HG03066 (cell line): ENCODE measurements around the gene EVI5L.

Experiments used
- ATAC-seq: cut with Tn5 transposase; IDR thresholded peaks from one replicate; pipeline ENCODE4 v1.9.1; 2021; ENCODE audit warnings: low read depth; ENCODE audit not compliant: unreplicated experiment

Gene EVI5L

DNA sequence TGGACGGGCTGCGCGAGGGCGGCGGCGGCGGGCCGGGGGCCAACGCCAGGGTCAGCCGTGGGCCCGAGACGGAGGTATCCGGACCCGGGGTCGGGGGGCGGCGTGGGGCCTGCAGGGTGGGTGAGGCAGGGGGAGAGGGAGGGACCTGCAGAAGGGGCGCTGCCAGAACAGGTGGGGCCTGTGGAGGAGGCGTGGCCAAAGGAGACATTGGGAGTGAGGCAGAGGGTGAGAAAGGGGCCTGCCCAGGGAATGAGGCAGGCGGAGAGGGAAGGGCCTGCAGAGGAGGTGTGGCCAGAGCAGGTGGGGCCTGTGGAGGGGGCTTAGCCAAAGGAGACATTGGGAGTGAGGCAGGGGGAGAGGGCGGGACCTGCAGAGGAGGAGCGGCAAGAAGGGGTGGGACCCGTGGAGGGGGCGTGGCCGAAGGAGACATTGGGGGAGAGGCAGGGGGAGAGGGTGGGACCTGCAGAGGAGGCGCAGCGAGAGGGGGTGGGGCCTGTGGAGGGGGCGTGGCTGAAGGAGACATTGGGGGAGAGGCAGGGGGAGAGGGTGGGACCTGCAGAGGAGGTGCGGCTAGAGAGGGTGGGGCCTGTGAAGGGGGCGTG is 40.0 kb downstream of the EVI5L start:
- no peak for ATAC-seq

DNA sequence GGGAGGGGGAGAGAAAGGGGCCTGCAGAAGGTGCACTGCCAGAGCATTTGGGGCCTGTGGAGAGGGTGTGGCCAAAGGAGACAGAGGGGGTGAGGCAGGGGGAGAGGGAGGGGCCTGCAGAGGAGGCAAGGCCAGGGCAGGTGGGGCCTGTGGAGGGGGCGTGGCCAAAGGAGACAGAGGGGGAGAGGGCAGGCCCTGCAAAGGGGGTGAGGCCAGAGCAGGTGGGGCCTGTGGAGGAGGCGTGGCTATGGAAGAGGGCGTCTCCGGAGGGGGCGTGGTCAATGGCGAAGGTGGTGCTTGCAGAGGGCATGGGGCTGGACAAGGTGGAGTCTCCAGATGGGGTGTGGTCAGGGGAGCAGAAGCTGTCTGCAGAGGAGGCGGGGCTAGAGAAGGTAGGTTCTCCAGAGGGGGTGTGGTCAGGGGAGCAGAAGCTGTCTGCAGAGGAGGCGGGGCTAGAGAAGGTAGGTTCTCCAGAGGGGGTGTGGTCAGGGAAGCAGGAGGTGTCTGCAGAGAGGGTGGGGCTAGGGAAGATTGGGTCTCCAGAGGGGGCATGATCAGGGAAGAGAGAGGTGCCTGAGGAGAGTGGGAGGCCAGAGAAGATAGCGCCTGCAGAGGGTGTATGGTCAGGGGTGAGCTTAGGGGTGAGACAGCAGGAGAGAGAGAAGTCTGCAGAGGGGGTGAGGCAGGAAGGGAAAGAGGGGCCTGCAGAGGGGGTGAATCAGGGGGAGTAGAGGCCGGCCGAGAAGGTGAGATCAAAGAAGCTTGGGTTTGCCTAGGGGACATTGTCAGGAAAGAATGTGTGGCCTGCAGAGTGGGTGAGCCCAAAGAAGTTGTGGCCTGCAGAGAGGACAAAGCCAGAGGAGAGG is 40.8 kb downstream of the EVI5L start:
- no peak for ATAC-seq

DNA sequence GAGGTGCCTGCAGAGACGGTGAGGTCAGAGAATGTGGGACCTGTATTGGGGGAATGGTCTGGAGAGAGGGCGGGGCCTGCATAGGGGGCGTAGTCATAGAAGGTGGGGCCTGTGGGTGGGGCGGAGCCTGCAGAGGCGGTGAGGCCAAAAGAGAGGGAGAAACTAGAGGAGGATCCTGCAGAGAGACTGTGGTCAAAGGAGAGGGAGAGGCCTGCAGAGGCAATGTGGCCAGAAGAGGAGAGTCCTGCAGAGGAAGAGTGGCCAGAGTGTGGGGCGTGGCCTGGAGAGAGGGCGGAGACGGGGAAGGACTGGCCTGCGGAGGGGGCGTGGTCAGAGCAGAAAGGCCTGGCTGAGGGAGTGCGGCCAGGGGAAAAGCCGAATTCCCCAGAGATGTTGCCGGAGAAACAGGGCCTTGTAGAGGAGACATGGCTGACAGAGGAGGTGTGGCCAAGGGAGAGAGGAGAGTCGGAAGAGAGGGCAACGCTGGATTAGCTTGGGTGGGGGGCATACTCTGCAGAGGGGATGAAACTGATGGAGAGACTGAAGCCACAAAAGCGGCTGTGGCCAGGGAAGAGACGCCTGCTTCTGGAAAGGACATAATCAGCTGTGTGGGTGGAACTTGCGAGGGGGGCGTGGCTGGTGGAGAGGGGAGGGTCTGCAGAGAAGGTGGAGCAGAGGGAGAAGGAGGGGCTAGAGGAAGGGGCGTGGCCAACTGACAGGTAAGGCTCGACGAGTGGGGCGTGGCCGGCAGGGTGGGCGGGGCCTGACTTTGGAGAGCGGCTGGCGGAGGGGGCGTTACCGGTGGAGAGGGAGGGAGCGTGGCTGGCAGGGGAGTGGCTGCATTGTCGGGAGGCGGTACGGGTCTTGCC is 41.7 kb downstream of the EVI5L start:
- no peak for ATAC-seq

DNA sequence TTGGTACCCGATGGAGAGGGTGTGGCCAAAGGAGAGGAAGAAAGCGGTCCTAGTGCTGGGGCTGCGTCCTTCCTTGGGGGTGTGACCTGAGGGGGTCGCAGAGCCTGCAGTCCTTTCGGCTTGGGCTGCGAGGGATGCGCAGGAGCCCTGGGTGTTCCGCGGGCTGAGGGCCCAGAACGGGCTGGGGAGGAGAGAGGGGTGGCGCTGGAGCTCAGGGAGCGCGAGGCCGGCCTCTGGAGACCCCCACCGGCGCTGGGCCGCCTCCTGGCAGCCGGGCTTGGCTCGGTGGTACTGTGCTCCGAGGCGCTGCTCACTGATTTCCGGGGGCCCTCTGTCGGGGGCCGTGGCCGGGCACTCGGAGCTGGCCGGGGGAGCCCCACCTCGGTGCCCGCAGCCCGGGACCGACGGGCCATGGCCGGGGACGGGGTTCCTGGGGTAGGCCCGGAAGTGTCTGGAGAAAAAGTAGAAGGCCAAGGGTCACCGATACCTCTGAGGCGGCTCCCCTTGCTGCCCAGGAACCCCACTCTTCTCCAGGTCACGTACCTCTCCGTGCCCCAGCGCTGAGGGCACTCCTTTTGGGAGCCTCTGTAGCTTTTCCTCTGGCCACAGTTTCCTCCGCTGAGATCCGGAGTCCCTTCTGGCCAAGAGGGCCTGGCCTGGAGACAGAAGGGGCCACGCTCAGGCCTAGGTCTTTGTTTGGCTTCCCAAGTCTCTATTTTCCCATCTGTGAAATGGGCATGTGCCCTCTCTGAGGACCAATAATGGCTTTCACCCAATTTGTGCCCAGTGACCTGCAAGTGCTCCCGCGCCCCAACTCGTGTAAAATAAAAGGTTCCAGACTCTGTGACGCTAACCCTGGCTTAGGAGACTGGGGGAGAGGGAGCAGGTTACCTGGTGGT is 42.5 kb downstream of the EVI5L start:
- ATAC-seq: no peak

DNA sequence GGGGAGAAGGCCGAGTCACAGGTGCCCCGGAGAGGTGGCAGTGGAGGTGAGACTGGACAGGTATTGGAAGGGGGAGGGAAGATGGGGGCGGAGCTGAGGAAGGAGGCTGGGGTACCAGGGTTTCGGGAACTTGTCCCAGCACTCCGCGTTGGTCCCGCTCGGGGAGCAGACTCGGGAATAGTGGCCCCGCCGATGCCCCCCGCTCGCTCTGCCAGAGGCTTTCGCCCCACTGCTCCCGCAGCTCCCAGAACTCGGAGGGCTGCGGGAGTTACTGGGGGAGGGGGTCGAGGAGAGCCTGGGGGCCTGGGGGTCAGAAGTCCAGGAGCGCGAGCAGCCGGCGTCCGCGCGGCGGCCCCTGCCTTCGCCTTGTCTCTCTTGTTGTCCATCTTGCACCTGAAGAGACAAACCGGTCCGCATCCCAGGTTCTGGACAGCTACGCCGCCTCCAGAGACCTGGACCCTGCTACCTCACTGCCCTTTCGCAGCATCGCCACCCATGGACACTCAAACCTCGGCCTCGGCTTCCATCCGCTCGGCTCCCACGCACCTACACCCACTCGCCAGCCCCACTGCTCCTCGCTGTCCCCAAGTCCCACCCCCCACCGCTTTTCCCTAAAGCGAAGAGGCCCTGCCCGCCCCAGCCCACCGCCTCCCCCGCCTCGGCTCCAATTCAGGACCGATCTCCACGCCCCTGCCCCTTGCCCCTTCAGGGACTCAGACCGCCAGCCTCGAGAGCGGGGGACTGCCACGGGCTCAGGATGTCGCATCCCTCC is 43.5 kb downstream of the EVI5L start:
- ATAC-seq: no peak

DNA sequence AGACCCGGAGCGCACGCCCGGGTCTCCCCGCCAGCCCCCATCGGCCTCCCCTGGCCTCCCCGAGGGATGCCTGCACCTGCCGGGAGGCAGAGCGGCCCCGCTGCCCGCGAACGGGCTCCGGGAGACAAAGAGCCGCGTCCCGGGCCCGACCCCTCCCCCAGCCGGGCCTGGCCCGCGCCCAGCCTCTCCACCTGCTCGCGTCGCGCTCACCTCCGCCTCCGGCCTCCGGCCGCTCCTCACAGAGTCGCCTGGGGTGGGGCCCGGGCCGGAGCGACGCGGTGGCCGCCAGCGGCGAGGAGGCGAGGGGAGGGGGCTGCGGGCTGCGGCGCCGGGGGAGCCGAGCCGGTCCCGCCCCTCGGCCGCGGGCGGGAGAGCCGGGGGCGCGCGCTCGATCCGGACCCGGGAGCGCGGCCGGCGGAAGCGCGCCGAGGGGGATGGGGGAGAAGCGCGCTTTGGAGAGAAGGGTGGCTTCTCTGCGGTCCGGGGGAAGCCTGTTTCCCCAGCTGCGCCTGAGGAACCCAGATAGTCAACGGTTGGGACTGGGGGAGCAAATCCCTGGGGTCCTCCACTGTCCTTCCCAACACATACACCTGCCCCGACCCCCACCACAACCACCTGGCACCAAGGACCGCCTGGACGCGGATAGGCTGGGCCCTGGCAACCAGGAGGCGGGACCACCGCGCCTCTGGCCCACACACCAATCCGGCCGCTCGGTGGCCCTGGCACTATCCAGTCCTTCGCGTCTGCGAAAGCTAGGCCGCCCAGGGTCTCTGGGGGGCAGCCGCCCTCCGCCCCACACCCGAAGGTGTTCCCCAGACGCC is 44.3 kb downstream of the EVI5L start, which contains the start of gene PRR36:
Gene PRR36, minus strand, starts transcription at position 315 of the 821 bp plus-strand sequence. CDS start 701 bp downstream, outside the sequence.
- ATAC-seq: no peak

DNA sequence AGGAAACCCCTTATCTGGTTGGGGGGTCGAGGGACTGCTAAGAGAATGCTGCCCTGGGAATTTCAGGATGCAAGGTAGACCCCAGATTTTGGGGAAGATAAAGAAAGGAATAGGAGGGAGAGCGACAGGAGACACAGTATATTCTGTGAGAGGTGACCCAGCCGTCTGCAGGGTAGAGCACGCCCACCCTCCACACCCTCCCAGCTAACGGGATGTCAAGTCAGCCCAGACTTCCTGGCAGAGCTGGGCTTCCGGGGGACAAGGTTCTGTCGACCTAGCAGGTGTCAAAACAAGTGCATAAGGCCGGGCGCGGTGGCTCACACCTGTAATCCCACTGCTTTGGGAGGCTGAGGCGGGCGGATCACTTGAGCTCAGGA is 44.9 kb downstream of the EVI5L start:
- no peak for ATAC-seq

DNA sequence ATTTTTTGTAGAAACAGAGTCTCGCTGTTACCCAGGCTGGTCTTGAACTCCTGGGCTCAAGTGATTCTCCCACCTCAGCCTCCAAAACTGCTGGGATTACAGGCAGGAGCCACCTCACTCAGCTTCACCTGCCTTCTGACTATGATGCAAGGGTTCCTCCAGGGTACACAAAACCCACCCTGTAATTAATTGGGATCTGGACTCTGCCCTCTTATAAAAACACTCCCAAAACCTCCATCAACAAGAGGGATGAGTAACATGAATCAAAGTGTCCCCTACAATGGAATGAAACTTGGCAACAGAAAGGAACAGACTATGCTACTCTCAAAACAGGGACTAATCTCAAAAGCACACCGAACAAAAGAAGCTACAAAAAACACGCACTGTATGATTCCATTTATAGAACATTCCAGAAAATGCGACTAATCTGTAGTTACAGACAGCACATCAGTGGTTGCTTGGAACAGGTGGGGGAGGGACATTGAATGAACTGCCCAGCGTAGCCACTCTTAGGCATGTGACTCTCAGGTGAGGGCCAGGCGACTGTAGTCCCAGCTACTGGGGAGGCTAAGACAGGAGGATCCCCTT is 47.3 kb downstream of the EVI5L start:
- no peak for ATAC-seq

DNA sequence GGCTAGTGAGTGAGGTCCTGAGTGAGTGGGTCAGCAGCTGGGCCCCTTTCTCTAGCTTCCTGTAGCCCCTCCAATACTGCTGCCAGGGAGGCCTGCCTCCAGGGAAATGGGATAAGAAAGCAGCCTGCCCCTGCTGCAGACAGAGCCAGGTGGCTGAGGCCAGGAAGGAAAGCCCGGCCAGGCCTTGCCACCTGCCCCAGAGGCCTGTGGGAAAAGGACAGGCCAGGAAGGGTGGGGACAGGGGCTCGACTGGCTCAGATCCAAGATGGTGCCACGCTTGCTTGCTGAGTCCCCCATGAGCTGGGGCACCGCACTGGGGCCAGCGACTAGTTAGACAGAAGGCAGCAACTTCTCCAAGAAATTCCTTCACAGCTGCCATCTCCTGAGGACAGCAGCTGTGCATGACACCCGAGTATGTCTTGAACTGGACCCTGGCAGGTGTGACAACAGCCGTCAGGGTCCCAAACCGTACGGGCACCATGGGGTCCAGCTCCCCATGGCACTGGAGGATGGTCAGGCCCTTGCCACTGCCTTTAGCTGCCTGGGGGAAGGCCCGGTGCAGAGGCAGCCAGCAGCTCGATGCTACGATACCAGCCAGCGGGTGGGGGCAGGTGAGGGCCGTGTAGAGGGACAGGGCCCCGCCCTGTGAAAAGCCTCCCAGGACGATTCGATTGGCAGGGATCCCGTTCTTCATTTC is 49.2 kb downstream of the EVI5L start:
- no peak for ATAC-seq

DNA sequence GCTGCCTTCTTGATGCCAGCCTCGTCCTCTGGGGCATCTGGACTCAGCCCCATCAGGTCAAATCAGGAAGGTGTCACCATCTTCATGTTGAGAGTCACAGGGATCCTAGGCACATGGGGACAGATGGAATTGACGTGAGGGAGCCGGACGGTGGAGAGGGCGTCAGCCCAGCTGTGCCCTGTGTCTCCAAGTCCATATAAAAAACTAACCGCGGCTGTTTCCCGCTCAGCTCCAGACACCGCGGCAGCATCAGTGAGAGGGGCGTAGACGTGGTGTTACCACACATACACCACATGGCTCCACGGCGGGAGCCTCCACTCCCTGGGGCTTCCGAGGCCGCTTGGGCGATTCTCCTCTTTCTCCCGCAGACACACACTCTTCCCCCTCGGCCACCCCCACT is 49.8 kb downstream of the EVI5L start:
- no peak for ATAC-seq

DNA sequence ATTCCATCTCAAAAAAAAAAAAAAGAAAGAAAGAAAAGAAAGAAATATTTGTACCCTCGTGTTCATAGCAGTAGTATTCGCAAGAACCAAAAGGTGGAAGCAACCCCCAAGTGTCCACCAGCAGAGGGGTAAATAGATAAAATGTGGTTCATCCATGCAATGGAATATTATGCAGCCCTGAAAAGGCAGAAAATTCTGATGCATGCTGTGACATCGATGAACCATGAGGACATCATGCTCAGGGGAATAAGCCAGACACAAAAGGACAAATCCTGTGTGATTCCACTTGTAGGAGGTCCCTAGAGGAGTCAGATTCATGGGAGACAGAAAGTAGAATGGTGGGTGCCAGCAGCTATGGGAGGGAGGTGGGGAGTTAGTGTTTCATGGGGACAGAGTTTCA is 51.9 kb downstream of the EVI5L start:
- ATAC-seq: no peak

DNA sequence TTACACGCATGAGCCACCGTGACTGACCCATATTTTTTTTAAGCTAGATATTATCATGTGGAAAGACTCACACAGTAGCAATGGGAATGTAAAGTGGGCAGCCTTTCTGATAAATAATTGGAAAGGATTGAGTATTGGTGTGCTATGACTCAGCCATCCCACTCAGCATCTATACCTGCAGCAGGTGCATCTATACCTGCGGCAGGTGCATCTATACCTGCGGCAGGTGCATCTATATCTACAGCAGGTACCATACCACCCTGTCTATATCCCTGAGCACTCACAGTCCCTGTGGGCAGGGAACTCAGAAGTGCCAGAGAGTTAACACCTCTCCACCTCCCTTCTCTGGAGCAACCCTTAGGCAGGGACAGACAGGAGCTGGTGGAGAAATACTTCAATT is 53.1 kb downstream of the EVI5L start:
- no peak for ATAC-seq

DNA sequence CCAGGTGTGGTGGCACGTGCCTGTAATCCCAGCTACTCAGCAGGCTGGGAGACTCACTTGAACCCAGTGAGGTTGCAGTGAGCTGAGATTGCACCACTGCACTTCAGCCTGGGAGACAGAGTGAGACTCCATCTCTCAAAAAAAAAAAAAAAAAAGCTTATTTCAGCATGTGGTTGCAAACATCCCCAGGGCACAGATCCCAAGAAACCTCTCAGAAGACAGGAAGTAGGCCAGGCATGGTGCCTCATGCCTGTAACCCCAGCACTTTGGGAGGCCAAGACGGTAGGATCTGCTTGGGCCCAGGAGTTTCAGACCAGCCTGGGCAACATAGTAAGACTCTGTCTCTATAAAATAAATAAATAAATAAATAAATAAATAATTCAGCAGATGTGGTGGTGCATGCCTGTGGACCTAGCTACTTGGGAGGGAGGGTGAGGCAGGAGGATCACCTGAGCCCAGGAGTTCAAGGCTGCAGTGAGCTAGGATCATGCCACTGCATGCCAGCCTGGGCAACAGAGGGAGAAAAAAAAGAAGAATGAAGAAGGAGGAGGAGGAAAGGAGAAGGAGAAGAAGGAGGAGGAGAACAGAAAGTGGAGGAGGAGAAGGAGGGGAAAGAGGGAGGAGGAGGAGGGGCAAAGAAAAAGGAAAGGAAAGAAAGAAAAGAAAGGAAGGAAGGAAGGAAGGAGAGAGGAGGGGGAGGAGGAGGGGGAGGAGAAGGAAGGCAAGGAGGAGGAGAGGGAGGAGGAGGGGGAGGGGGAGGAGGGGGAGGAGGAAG is 54.0 kb downstream of the EVI5L start:
- no peak for ATAC-seq

DNA sequence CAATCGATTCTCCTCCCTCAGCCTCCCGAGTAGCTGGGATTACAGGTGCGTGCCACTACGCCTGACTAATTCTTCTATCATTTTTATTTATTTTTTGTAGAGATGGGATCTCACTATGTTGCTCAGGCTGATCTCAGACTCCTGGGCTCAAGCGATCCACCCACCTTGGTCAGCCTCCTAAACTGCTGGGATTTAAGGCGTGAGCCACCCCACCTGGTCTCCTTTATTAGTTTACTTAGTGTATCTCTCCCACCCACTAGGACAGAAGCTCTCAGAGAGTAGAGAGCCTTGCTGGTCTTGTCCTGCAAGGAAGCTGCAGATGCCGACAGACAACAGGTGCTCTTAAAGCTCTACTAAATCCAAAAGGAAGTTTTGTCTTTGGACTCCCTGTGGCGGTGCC is 55.8 kb downstream of the EVI5L start:
- ATAC-seq: no peak

DNA sequence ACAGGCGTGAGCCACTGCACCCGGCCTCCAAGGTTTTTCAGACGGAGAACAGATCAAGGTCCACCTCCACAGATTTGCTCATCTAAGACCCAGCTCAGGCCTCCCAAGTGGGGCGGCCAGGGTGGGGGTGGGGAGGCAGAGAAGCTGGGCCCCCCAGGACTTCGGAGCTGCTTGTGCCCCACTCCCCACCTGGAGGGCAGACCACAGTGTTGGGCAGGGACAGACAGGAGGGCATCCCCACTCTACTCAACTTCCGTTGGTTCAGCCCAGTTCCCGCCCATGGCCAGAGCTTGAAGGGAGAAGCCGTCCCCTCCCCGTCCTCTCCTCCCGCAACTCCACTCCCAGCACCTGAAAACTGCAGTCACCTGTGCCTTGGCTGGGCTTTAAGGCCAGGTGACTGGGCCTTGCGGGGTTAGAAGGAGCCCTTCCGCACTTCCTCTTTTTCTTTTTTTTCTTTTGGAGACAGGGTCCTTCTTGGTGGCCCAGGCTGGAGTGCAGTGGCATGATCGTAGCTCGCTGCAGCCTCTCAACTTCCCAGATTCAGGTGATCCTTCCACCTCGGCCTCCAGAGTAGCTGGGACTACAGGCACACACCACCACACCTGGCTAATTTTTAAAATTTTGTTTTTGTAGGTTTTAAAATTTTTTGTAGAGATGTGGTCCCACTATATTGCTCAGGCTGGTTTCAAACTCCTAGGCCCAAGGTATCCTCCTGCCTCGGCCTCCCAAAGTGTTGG is 57.6 kb downstream of the EVI5L start:
- ATAC-seq: no peak

DNA sequence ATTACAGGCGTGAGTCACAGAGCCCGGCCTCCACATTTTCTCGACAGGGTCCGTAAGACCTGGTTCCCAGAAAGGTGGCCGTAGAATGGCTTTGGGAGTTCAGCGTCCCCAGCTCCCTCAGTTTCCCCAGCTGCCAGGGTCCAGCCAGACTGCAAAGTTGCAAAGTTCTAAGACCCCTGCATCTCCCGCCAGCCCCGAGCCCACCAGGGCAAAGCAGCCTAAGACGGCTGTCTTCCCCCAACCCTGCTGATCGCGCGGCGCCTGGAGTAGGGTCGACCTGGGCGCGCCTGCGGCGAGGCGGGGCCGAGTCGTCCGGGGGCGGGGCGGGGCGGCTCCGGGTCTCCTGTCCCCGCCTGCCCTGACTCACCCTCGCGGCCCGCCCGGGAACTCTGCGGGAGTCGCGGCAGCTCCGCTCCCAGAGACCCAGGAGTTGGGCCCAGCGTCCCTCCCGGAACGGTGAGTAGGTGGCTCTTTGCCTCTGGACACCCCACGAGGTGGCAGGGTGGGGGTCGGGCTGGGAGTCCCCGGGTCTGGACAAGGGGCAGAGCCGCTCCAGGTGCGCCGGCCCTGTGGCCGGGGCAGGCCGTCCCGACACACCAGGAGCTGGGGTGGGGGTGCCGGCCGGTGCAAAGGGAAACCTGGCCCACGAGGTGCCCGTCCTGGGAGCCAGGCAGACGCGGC is 58.3 kb downstream of the EVI5L start, which contains the start of gene LRRC8E:
Gene LRRC8E, plus strand, starts transcription at position 366 of the 681 bp plus-strand sequence. CDS start 7,094 bp downstream, outside the sequence.
- ATAC-seq: no peak
